Heart right ventricle (tissue), 16 donors: ENCODE measurements around the gene RNF144A. TPM values are rescaled to one million over a fixed set of nuclear protein-coding genes. Genes with fewer than 3 reads are reported as not detected.

Experiments
- ATAC-seq, 8 donors: fragments of 200-7000 bp; cut with Tn5 transposase; one replicate each; pipeline ENCODE4 v1.9.1; 2020; ENCODE audit warnings: mild to moderate bottlenecking in 8 of 8, moderate library complexity in 8 of 8, moderate number of reproducible peaks in 1 of 8
- DNase-seq, 2 donors: peaks; one replicate each; pipeline ENCODE4 v3.0.0-alpha.2; 2020
- H3K27ac ChIP-seq, 10 donors: fragments of 200-600 bp; sonication (generic) in 2 of 10; one replicate each; pipeline versions ENCODE4 v1.5.0 to v1.8.0; 2020 to 2022; ENCODE audit warnings: mild to moderate bottlenecking in 3 of 10
- H3K27me3 ChIP-seq, 7 donors: fragments of 200-600 bp; one replicate each; pipeline ENCODE4 v1.8.0; 2021 to 2022; ENCODE audit warnings: mild to moderate bottlenecking in 2 of 7
- H3K36me3 ChIP-seq, 9 donors: fragments of 200-600 bp; sonication (generic) in 1 of 9; one replicate each; pipeline versions ENCODE4 v1.5.0 to v1.8.0; 2020 to 2022; ENCODE audit warnings: mild to moderate bottlenecking in 2 of 9
- H3K4me1 ChIP-seq, 9 donors: fragments of 200-600 bp; sonication (generic) in 1 of 9; one replicate each; pipeline versions ENCODE4 v1.5.0 to v1.8.0; 2020 to 2022; ENCODE audit warnings: mild to moderate bottlenecking in 4 of 9
- H3K4me3 ChIP-seq, 10 donors: fragments of 200-600 bp; sonication (generic) in 2 of 10; one replicate each; pipeline versions ENCODE4 v1.5.0 to v1.8.0; 2020 to 2022; ENCODE audit warnings: mild to moderate bottlenecking in 7 of 10, moderate library complexity in 2 of 10
- H3K9me3 ChIP-seq, 11 donors: fragments of 200-600 bp in 10 of 11; sonication (generic) in 2 of 11; one replicate each; pipeline versions ENCODE4 v1.5.0 to v1.8.0; 2013 to 2022; ENCODE audit warnings: mild to moderate bottlenecking in 2 of 11, control low read depth in 1 of 11, moderate library complexity in 1 of 11
- CTCF ChIP-seq, 9 donors: fragments of 200-600 bp; sonication (generic) in 2 of 9; IDR thresholded peaks; one replicate each; pipeline versions ENCODE4 v1.5.0 to v1.8.0; 2021 to 2022; ENCODE audit warnings: antibody characterized with exemption in 9 of 9, mild to moderate bottlenecking in 5 of 9, moderate library complexity in 1 of 9
- WGBS, 2 donors: extraction: QIAGEN DNeasy Blood & Tissue Kit; methylation state at CpG; one replicate each; pipeline ENCODE4 v1.1.7; 2013; ENCODE audit warnings: inconsistent platforms in 1 of 2; 5-methylcytosine and 5-hydroxymethylcytosine counted together
- intact Hi-C, 10 donors: fragments of 100-400 bp; cut with DNase I; formaldehyde crosslinking; loops; one replicate each; pipeline versions ENCODE4 v1.11.1 to v1.14.2; 2022
- polyA plus RNA-seq, 2 donors: library from polyadenylated mRNA; stranded (reverse); fragments of 200-250 nt; gene quantifications; one replicate each; pipeline ENCODE4 v1.2.3, GENCODE V29; 2013
- total RNA-seq, 10 donors: library from RNA; stranded (reverse); fragmentation: NEBNext Ultra II Directional in 3 of 10; extraction: Animal tissue kit (Norgen Biotek cat#: 25700) in 3 of 10; gene quantifications; one replicate each; pipeline versions ENCODE4 v1.2.1 to v1.2.4, GENCODE V29; 2021 to 2023
- donor health status: Arrhythmogenic right ventricular cardiomyopathy.
- donor health status: ischemic (EF 13 %, LVEDD 7.1; RV severe dilation, severe dysfunction).
- donor health status: healthy with polysubstance abuse.
- donor health status: DM: no; HTN: yes; CAD: no.
- donor health status: DM: no; HTN: no; CAD: no.
- donor health status: ischemic (EF 25% LVEDD 6.9; RV normal size, moderate dysfunction).
- donor health status: ischemic (EF 25% LVEDD 5.7; RV mildly dilated, moderate dysfunction).
- donor health status: healthy.
- donor health status: DM: yes; HTN: yes; CAD: no.
- donor health status: Ischemic cardiomyopathy.
- donor health status: ischemic (EF 35%, LVEDD 5.7; RV mildly dilated, moderate dysfunction).
- donor health status: nonischemic (EF 11% LVEDD 7.7; RV severe dilation, severe dysfunction).
- donor health status: DM: yes; HTN: yes; CAD: no.
- donor health status: PGD.
- donor health status: ischemic (EF 29% LVEDD 5.4; RV normal size, mild dysfunction).
- donor health status: nonischemic (EF 23%, LVEDD 6.1; RV moderate dilation, normal function).

The RNF144A gene
- total and polyA plus RNA-seq, 12 donors, result 3.6 to 19.7 (median 11.6) TPM

- intact Hi-C loops, result loop anchor here (1.0 to 5.0 kb wide), 4 partner anchors 126 to 147 kb away; partner anchors contain the start of gene RNF144A (in 3 of the 10)
- TF ChIP-seq CTCF (IDR thresholded peaks at IDR 0.05), result no peak
- no peak for ATAC-seq
These were observed 126.5 kb downstream of the RNF144A start for GRCh38 chr2:7043690-7044089.

GRCh38 chr2:7044253-7045250, 127.3 kb downstream of the RNF144A start:
- Histone ChIP-seq H3K27ac (no peak overlapping the region), H3K36me3 (peaks cover 0 to 38% (median 6%) of the 10 kb centered on the region in 9 donors), H3K4me3 (no peak overlapping the region), H3K9me3 (no peaks in the 10 kb centered on the region), H3K27me3 (no peaks in the 10 kb centered on the region), H3K4me1 (peaks cover 0 to 14% (median 8%) of the 10 kb centered on the region in 9 donors)
- TF ChIP-seq CTCF (IDR thresholded peaks at IDR 0.05), result peak; percentile 95 to 98 (median 96)
- intact Hi-C loops, result loop anchor here (1.0 to 5.0 kb wide), 4 partner anchors 127 to 148 kb away; partner anchors contain the start of gene RNF144A (in 4 of the 10)
- ATAC-seq (peak in 7 of 8 donors; percentile 53 to 88 (median 80)), DNase-seq (peak; percentile 68 to 69)
- 82 to 84% methylated on average over 17 of the region's 17 CpGs for WGBS, 2 donors

More at GRCh38 chr2:7043690-7044089, 126.5 kb downstream of the RNF144A start:
- H3K4me3 ChIP-seq, result no peak overlapping the region
- DNase-seq, result no peak
- H3K27me3 ChIP-seq, result no peaks in the 10 kb centered on the region
- WGBS, 2 donors, result 78 to 86% methylated on average over 3 of the region's 3 CpGs
- H3K36me3 ChIP-seq, result peaks cover 0 to 42% (median 7%) of the 10 kb centered on the region in 9 donors
- no peak overlapping the region for H3K27ac ChIP-seq
- peaks cover 0 to 14% (median 8%) of the 10 kb centered on the region in 9 donors for H3K4me1 ChIP-seq
- H3K9me3 ChIP-seq, result no peaks in the 10 kb centered on the region

GRCh38 chr2:7045601-7046590, 128.7 kb downstream of the RNF144A start:
- no peak overlapping the region for H3K4me3 ChIP-seq
- no peak for DNase-seq
- ATAC-seq, result peak in 2 of 8 donors; percentile 45 to 50
- no peaks in the 10 kb centered on the region for H3K27me3 ChIP-seq
- 79 to 80% methylated on average over 15 of the region's 15 CpGs for WGBS, 2 donors
- intact Hi-C loops, result loop anchor here in 5 of 10 donors (2.0 to 5.0 kb wide), 2 partner anchors 129 to 149 kb away; partner anchors contain the start of gene RNF144A (in 1 of the 5)
- no peak overlapping the region for H3K27ac ChIP-seq
- H3K9me3 ChIP-seq, result no peaks in the 10 kb centered on the region
- no peak for TF ChIP-seq CTCF (IDR thresholded peaks at IDR 0.05)
- H3K4me1 ChIP-seq, result peaks cover 0 to 14% (median 8%) of the 10 kb centered on the region in 9 donors
- H3K36me3 ChIP-seq, result peaks cover 0 to 25% (median 0%) of the 10 kb centered on the region in 9 donors
